DMS153 treated with DMSO at 0.1 percent for 48 hours (cell line): ENCODE results near the gene ITIH1.
"Not testable (repeated sequence)": the region's sequence is repeated elsewhere in the genome, so short reads cannot be mapped to it uniquely, and the experiment has no call there.

Source experiments
- DNase-seq: peaks from one replicate; lab custom pipeline; 2025; ENCODE audit not compliant: unreplicated experiment; lab: John Stamatoyannopoulos, UW

Gene ITIH1

GRCh38 chr3:52774066-52774713 lies 3.2 kb upstream of the ITIH1 start:
- no peak for DNase-seq

GRCh38 chr3:52774901-52775864 lies 2.2 kb upstream of the ITIH1 start:
- DNase-seq, result no peak

- no peak for DNase-seq
These were observed 1.5 kb upstream of the ITIH1 start for GRCh38 chr3:52775877-52776276.

GRCh38 chr3:52776486-52776885 lies 913 bp upstream of the ITIH1 start:
- DNase-seq, result not testable (repeated sequence)

- no peak for DNase-seq
These were observed 783 bp downstream of the ITIH1 start for GRCh38 chr3:52777959-52778805.

GRCh38 chr3:52779011-52779836 lies 1.8 kb downstream of the ITIH1 start:
- DNase-seq, result no peak

GRCh38 chr3:52779837-52780585 lies 2.6 kb downstream of the ITIH1 start:
- no peak for DNase-seq

GRCh38 chr3:52781741-52782140 lies 4.3 kb downstream of the ITIH1 start:
- no peak for DNase-seq

GRCh38 chr3:52782412-52783210 lies 5.2 kb downstream of the ITIH1 start:
- DNase-seq, result no peak

GRCh38 chr3:52783211-52783555 lies 5.8 kb downstream of the ITIH1 start:
- no peak for DNase-seq

GRCh38 chr3:52784021-52784621 lies 6.7 kb downstream of the ITIH1 start:
- DNase-seq, result no peak

- no peak for DNase-seq
These were observed 7.7 kb downstream of the ITIH1 start for GRCh38 chr3:52784931-52785590.

GRCh38 chr3:52786330-52787215 lies 9.2 kb downstream of the ITIH1 start:
- no peak for DNase-seq

- DNase-seq, result no peak
These were observed 9.8 kb downstream of the ITIH1 start for GRCh38 chr3:52787246-52787645.

GRCh38 chr3:52787672-52788625 lies 10.6 kb downstream of the ITIH1 start:
- DNase-seq, result no peak
